HEK293 (cell line): ENCODE measurements around the gene SYNGAP1.
A peak's percentile ranks its signal among the peaks of the same experiment; 100 is the strongest.

Experiments
- GLIS2 ChIP-seq: fragments of 450-650 bp; formaldehyde crosslinking; IDR thresholded peaks from 2 replicates; pipeline ENCODE4 v1.5.1; 2016; ENCODE audit warnings: missing biosample characterization, missing genetic modification characterization
- MYNN ChIP-seq: fragments of 450-650 bp; formaldehyde crosslinking; IDR thresholded peaks from 2 replicates; pipeline ENCODE4 v1.5.1; 2016; ENCODE audit warnings: missing biosample characterization, missing genetic modification characterization, borderline replicate concordance
- MZF1 ChIP-seq: fragments of 450-650 bp; formaldehyde crosslinking; IDR thresholded peaks from 2 replicates; pipeline ENCODE4 v1.5.1; 2017; ENCODE audit warnings: missing biosample characterization, missing genetic modification characterization, borderline replicate concordance
- PRDM1 ChIP-seq: fragments of 450-650 bp; formaldehyde crosslinking; IDR thresholded peaks from 2 replicates; pipeline ENCODE4; 2016; ENCODE audit warnings: missing biosample characterization, missing genetic modification characterization
- SALL2 ChIP-seq: fragments of 450-650 bp; formaldehyde crosslinking; IDR thresholded peaks from 2 replicates; pipeline ENCODE4 v1.5.0; 2017; ENCODE audit warnings: missing biosample characterization, mild to moderate bottlenecking, missing genetic modification characterization, borderline replicate concordance
- SP2 ChIP-seq: fragments of 450-650 bp; formaldehyde crosslinking; IDR thresholded peaks from 2 replicates; pipeline ENCODE4 v1.5.1; 2016; ENCODE audit warnings: missing biosample characterization, missing genetic modification characterization
- ZBTB20 ChIP-seq: fragments of 450-650 bp; formaldehyde crosslinking; IDR thresholded peaks from 2 replicates; pipeline ENCODE4 v1.5.1; 2016; ENCODE audit warnings: missing biosample characterization, missing genetic modification characterization
- ZBTB21 ChIP-seq: fragments of 450-650 bp; formaldehyde crosslinking; IDR thresholded peaks from 2 replicates; pipeline ENCODE4 v1.5.1; 2017; ENCODE audit warnings: missing biosample characterization, missing genetic modification characterization
- ZBTB8A ChIP-seq: fragments of 450-650 bp; formaldehyde crosslinking; IDR thresholded peaks from 2 replicates; pipeline ENCODE4 v1.5.1; 2016; ENCODE audit warnings: missing biosample characterization, missing genetic modification characterization
- ZNF169 ChIP-seq: fragments of 450-650 bp; formaldehyde crosslinking; IDR thresholded peaks from 2 replicates; pipeline ENCODE4 v1.5.1; 2016; ENCODE audit warnings: missing biosample characterization, missing genetic modification characterization
- ZNF175 ChIP-seq: fragments of 450-650 bp; formaldehyde crosslinking; IDR thresholded peaks from 2 replicates; pipeline ENCODE4 v1.5.1; 2016; ENCODE audit warnings: missing biosample characterization, missing genetic modification characterization
- ZNF23 ChIP-seq: fragments of 450-650 bp; formaldehyde crosslinking; IDR thresholded peaks from 2 replicates; pipeline ENCODE4 v1.5.1; 2016; ENCODE audit warnings: missing biosample characterization, missing genetic modification characterization, borderline replicate concordance
- ZNF473 ChIP-seq: fragments of 450-650 bp; formaldehyde crosslinking; IDR thresholded peaks from 2 replicates; pipeline ENCODE4 v1.5.1; 2017; ENCODE audit warnings: missing biosample characterization, missing genetic modification characterization
- ZNF521 ChIP-seq: fragments of 450-650 bp; formaldehyde crosslinking; IDR thresholded peaks from 2 replicates; pipeline ENCODE4 v1.5.1; 2017; ENCODE audit warnings: missing biosample characterization, mild to moderate bottlenecking, missing genetic modification characterization
- ZNF76 ChIP-seq: fragments of 450-650 bp; formaldehyde crosslinking; IDR thresholded peaks from 2 replicates; pipeline ENCODE4; 2016; ENCODE audit warnings: low read depth, missing biosample characterization, missing genetic modification characterization, borderline replicate concordance
- ZNF776 ChIP-seq: fragments of 450-650 bp; formaldehyde crosslinking; IDR thresholded peaks from 2 replicates; pipeline ENCODE4 v1.5.0; 2017; ENCODE audit warnings: missing biosample characterization, missing genetic modification characterization, borderline replicate concordance
- ZNF785 ChIP-seq: fragments of 450-650 bp; formaldehyde crosslinking; IDR thresholded peaks from 2 replicates; pipeline ENCODE4 v1.5.1; 2016; ENCODE audit warnings: missing biosample characterization, missing genetic modification characterization
- TF ChIP-seq, protein P1 (sequence below): fragments of 450-650 bp; formaldehyde crosslinking; IDR thresholded peaks from 2 replicates; pipeline ENCODE4 v1.5.1; 2017; ENCODE audit warnings: missing biosample characterization, missing genetic modification characterization
- TF ChIP-seq, protein P2 (sequence below): fragments of 450-650 bp; formaldehyde crosslinking; IDR thresholded peaks from 2 replicates; pipeline ENCODE4 v1.5.1; 2016; ENCODE audit warnings: missing biosample characterization, missing genetic modification characterization
- TF ChIP-seq, protein P3 (sequence below): fragments of 450-650 bp; formaldehyde crosslinking; IDR thresholded peaks from 2 replicates; pipeline ENCODE4 v1.5.1; 2016; ENCODE audit warnings: missing biosample characterization, missing genetic modification characterization
- TF ChIP-seq, protein P4 (sequence below): fragments of 450-650 bp; formaldehyde crosslinking; optimal IDR thresholded peaks from 2 replicates; pipeline ENCODE3; 2016; ENCODE audit warnings: missing biosample characterization, mild to moderate bottlenecking, missing genetic modification characterization
- TF ChIP-seq, protein P5 (sequence below): fragments of 450-650 bp; formaldehyde crosslinking; IDR thresholded peaks from 2 replicates; pipeline ENCODE4 v1.5.1; 2016; ENCODE audit warnings: missing biosample characterization, missing genetic modification characterization

Gene SYNGAP1

DNA sequence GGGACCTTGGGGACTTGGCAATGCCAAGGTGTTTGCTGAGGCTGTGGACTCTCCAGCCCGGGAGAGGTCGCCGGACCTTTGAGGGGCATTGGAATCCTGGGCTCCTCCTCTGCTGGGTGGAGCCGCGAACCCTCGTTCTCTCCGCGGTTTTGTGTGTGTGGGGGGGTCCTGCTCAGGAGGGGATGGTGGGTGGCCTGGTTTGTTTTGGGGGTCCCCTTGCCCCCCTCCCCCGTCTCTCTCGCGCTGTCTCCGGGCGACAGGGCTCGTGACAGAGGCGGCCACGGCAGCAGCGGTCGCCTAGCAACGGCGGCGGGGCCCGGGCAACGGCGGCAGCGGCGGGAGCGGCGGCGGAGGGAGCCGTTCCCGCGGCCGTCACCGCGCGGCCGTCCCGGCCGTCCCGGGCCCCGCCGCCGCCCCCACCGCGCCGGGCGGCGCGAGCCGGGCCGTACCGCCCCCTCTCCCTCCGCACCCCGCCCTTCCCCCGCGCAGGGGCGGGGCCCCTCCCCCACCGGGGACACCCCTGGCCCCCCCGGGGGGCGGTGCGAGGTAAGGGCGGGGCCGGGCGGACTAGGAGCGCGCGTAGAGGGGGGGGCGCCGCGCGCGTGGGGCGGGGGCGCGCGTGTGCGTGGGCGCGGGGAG lies 7.8 kb downstream of the SYNGAP1 start (continued):
- TF ChIP-seq ZNF23 (tag by site-specific recombination) = no peak
- no peak for TF ChIP-seq ZNF785 (tag by site-specific recombination)
- TF ChIP-seq, protein P1, sequence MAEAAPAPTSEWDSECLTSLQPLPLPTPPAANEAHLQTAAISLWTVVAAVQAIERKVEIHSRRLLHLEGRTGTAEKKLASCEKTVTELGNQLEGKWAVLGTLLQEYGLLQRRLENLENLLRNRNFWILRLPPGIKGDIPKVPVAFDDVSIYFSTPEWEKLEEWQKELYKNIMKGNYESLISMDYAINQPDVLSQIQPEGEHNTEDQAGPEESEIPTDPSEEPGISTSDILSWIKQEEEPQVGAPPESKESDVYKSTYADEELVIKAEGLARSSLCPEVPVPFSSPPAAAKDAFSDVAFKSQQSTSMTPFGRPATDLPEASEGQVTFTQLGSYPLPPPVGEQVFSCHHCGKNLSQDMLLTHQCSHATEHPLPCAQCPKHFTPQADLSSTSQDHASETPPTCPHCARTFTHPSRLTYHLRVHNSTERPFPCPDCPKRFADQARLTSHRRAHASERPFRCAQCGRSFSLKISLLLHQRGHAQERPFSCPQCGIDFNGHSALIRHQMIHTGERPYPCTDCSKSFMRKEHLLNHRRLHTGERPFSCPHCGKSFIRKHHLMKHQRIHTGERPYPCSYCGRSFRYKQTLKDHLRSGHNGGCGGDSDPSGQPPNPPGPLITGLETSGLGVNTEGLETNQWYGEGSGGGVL (tag by site-specific recombination) = peak; percentile 49; the same call in 1 of the 2 replicates
- no peak for TF ChIP-seq ZBTB21 (tag by site-specific recombination)
- no peak for TF ChIP-seq ZNF473 (tag by site-specific recombination)
- peak; percentile 64 for TF ChIP-seq GLIS2
- TF ChIP-seq SP2 (tag by site-specific recombination) = peak; percentile 26; the same call in 1 of the 2 replicates
- TF ChIP-seq ZNF175 (tag by site-specific recombination) = no peak
- TF ChIP-seq ZNF776 = no peak
- TF ChIP-seq, protein P2, sequence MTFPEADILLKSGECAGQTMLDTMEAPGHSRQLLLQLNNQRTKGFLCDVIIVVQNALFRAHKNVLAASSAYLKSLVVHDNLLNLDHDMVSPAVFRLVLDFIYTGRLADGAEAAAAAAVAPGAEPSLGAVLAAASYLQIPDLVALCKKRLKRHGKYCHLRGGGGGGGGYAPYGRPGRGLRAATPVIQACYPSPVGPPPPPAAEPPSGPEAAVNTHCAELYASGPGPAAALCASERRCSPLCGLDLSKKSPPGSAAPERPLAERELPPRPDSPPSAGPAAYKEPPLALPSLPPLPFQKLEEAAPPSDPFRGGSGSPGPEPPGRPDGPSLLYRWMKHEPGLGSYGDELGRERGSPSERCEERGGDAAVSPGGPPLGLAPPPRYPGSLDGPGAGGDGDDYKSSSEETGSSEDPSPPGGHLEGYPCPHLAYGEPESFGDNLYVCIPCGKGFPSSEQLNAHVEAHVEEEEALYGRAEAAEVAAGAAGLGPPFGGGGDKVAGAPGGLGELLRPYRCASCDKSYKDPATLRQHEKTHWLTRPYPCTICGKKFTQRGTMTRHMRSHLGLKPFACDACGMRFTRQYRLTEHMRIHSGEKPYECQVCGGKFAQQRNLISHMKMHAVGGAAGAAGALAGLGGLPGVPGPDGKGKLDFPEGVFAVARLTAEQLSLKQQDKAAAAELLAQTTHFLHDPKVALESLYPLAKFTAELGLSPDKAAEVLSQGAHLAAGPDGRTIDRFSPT (tag by site-specific recombination) = no peak
- no peak for TF ChIP-seq ZNF521 (tag by site-specific recombination)
- TF ChIP-seq MYNN (tag by site-specific recombination) = peak; percentile 87
- TF ChIP-seq SALL2 = no peak
- no peak for TF ChIP-seq PRDM1 (tag by site-specific recombination)
- TF ChIP-seq, protein P3, sequence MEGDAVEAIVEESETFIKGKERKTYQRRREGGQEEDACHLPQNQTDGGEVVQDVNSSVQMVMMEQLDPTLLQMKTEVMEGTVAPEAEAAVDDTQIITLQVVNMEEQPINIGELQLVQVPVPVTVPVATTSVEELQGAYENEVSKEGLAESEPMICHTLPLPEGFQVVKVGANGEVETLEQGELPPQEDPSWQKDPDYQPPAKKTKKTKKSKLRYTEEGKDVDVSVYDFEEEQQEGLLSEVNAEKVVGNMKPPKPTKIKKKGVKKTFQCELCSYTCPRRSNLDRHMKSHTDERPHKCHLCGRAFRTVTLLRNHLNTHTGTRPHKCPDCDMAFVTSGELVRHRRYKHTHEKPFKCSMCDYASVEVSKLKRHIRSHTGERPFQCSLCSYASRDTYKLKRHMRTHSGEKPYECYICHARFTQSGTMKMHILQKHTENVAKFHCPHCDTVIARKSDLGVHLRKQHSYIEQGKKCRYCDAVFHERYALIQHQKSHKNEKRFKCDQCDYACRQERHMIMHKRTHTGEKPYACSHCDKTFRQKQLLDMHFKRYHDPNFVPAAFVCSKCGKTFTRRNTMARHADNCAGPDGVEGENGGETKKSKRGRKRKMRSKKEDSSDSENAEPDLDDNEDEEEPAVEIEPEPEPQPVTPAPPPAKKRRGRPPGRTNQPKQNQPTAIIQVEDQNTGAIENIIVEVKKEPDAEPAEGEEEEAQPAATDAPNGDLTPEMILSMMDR (tag by site-specific recombination) = peak; percentile 55
- peak; percentile 57; the same call in 1 of the 2 replicates for TF ChIP-seq ZBTB20 (tag by site-specific recombination)
- peak; percentile 15; the same call in 1 of the 2 replicates for TF ChIP-seq ZNF76 (tag by site-specific recombination)
- 0 out of 2 replicates have a peak, but pooled peaks have one; percentile 28 for TF ChIP-seq ZBTB8A (tag by site-specific recombination)
- TF ChIP-seq, protein P4, sequence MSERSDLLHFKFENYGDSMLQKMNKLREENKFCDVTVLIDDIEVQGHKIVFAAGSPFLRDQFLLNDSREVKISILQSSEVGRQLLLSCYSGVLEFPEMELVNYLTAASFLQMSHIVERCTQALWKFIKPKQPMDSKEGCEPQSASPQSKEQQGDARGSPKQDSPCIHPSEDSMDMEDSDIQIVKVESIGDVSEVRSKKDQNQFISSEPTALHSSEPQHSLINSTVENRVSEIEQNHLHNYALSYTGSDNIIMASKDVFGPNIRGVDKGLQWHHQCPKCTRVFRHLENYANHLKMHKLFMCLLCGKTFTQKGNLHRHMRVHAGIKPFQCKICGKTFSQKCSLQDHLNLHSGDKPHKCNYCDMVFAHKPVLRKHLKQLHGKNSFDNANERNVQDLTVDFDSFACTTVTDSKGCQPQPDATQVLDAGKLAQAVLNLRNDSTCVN (tag by site-specific recombination) = peak; percentile 60
- TF ChIP-seq, protein P5, sequence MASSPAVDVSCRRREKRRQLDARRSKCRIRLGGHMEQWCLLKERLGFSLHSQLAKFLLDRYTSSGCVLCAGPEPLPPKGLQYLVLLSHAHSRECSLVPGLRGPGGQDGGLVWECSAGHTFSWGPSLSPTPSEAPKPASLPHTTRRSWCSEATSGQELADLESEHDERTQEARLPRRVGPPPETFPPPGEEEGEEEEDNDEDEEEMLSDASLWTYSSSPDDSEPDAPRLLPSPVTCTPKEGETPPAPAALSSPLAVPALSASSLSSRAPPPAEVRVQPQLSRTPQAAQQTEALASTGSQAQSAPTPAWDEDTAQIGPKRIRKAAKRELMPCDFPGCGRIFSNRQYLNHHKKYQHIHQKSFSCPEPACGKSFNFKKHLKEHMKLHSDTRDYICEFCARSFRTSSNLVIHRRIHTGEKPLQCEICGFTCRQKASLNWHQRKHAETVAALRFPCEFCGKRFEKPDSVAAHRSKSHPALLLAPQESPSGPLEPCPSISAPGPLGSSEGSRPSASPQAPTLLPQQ (tag by site-specific recombination) = no peak
- TF ChIP-seq ZNF169 (tag by site-specific recombination) = no peak
- no peak for TF ChIP-seq MZF1 (tag by site-specific recombination)
